PC-3 (cell line): Measurements from ENCODE around the gene C1QL1. TPM values are rescaled to one million over a fixed set of nuclear protein-coding genes. Genes with fewer than 3 reads are reported as not detected.

Experiments
- ATAC-seq: fragments of 200-7000 bp; cut with Tn5 transposase; 2 replicates; pipeline ENCODE4 v1.9.1; 2020; ENCODE audit warnings: mild to moderate bottlenecking, moderate library complexity
- BruUV-seq: library from RNA; stranded (reverse); fragments of 400-500 nt; replicated peaks from 2 replicates; lab custom pipeline; 2021; lab: Mats Ljungman, UMichigan
- CTCF ChIA-PET: fragments of 300-600 bp; sonication (Branson Sonifier 250); formaldehyde crosslinking; loops from one replicate; lab custom pipeline; 2022; ENCODE audit warnings: antibody characterized with exemption; lab: Charles Lee
- POLR2A ChIA-PET: fragments of 300-600 bp; sonication (Branson Sonifier 250); formaldehyde crosslinking; loops from one replicate; lab custom pipeline; 2022; ENCODE audit warnings: antibody characterized with exemption; ENCODE audit not compliant: unreplicated experiment; lab: Charles Lee
- DNase-seq: peaks from one replicate; pipeline ENCODE4 v3.0.0-alpha.2; 2015
- H2AFZ ChIP-seq: fragments of 300-600 bp; sonication (generic); 2 replicates; pipeline ENCODE4 v1.6.0; 2016; ENCODE audit warnings: antibody characterized with exemption, low read length
- H3F3A ChIP-seq: fragments of 300-600 bp; sonication (generic); one replicate; pipeline ENCODE4 v1.6.0; 2017; ENCODE audit warnings: antibody characterized with exemption, low read length, control low read depth, mild to moderate bottlenecking; ENCODE audit not compliant: unreplicated experiment
- H3K27ac ChIP-seq: fragments of 300-600 bp; sonication (generic); 2 replicates; pipeline ENCODE4 v1.5.1; 2016; ENCODE audit warnings: mild to moderate bottlenecking, low read length
- H3K27me3 ChIP-seq: fragments of 300-600 bp; sonication (generic); 2 replicates; pipeline ENCODE4 v1.6.1; 2016; ENCODE audit warnings: low read length, mixed read lengths
- H3K36me3 ChIP-seq: fragments of 300-600 bp; sonication (generic); 2 replicates; pipeline ENCODE4 v1.6.1; 2016; ENCODE audit warnings: low read depth, mixed run types, low read length, mixed read lengths
- H3K4me1 ChIP-seq: fragments of 300-600 bp; sonication (generic); 2 replicates; pipeline ENCODE4 v1.5.1; 2016; ENCODE audit warnings: low read length; ENCODE audit not compliant: insufficient read depth
- H3K4me2 ChIP-seq: fragments of 300-600 bp; sonication (generic); 2 replicates; pipeline ENCODE4 v1.6.0; 2016; ENCODE audit warnings: low read length
- H3K4me3 ChIP-seq: fragments of 300-600 bp; sonication (generic); 2 replicates; pipeline ENCODE4 v1.5.1; 2016; ENCODE audit warnings: mild to moderate bottlenecking, low read length, mixed read lengths
- H3K79me2 ChIP-seq: fragments of 300-600 bp; sonication (generic); 2 replicates; pipeline ENCODE4 v1.6.1; 2017; ENCODE audit warnings: low read length, mixed read lengths
- H3K9ac ChIP-seq: fragments of 300-600 bp; sonication (generic); 2 replicates; pipeline ENCODE4 v1.6.0; 2016; ENCODE audit warnings: mild to moderate bottlenecking, low read length
- H3K9me2 ChIP-seq: fragments of 300-600 bp; sonication (generic); replicated peaks from 2 replicates; pipeline ENCODE4 v1.6.1; 2016; ENCODE audit warnings: mixed run types, low read length, mixed read lengths
- H3K9me3 ChIP-seq: fragments of 300-600 bp; sonication (generic); 2 replicates; pipeline ENCODE4 v1.6.1; 2016; ENCODE audit warnings: low read length, mixed read lengths
- H4K20me1 ChIP-seq: fragments of 300-600 bp; sonication (generic); 2 replicates; pipeline ENCODE4 v1.6.1; 2016; ENCODE audit warnings: low read length, mixed read lengths
- EZH2 ChIP-seq: fragments of 300-600 bp; sonication (generic); IDR thresholded peaks from one replicate; pipeline ENCODE4 v1.6.1; 2017; ENCODE audit warnings: antibody characterized with exemption, mild to moderate bottlenecking, low read length; ENCODE audit not compliant: unreplicated experiment
- EZH2phosphoT487 ChIP-seq: fragments of 300-600 bp; sonication (generic); IDR thresholded peaks from 2 replicates; pipeline ENCODE4 v1.6.1; 2018; ENCODE audit warnings: mild to moderate bottlenecking, antibody characterized with exemption, low read length, borderline replicate concordance
- intact Hi-C: fragments of 100-400 bp; cut with micrococcal nuclease; formaldehyde crosslinking; loops from 2 replicates; pipeline ENCODE4 v1.9.0; 2023
- total RNA-seq: library from RNA; depleted of rRNA; stranded (reverse); fragments of >200 nt; gene quantifications from 2 replicates; pipeline ENCODE4 v1.2.3, GENCODE V29; 2014
- TF ChIP-seq, protein P1 (sequence below): fragments of 300-600 bp; sonication (generic); conservative IDR thresholded peaks from 2 replicates; pipeline ENCODE4 v1.5.1; 2017; ENCODE audit warnings: antibody characterized with exemption, low read depth, mild to moderate bottlenecking, low read length

The C1QL1 gene
- total RNA-seq, 1 experiment from 2014 or later: 2.8 TPM

DNA sequence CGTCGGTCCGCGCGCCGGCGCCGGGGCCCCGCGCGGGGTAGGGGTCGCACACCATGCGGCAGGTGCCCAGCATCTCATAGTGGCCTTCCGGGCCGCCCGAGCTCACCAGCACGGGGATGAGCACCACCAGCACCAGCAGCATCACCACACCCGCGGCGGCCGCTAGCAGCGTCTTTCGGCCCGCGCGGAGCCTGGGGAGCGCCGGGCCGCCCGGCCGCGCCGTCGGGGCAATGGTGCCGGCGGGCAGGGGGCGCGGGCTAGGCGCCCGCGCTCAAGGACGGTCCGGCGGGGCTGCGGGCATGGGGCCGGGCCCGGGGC, 237 bp downstream of the C1QL1 start:
- TF ChIP-seq EZH2 (no peak), EZH2phosphoT487 (no peak)
- TF ChIP-seq, protein P1, sequence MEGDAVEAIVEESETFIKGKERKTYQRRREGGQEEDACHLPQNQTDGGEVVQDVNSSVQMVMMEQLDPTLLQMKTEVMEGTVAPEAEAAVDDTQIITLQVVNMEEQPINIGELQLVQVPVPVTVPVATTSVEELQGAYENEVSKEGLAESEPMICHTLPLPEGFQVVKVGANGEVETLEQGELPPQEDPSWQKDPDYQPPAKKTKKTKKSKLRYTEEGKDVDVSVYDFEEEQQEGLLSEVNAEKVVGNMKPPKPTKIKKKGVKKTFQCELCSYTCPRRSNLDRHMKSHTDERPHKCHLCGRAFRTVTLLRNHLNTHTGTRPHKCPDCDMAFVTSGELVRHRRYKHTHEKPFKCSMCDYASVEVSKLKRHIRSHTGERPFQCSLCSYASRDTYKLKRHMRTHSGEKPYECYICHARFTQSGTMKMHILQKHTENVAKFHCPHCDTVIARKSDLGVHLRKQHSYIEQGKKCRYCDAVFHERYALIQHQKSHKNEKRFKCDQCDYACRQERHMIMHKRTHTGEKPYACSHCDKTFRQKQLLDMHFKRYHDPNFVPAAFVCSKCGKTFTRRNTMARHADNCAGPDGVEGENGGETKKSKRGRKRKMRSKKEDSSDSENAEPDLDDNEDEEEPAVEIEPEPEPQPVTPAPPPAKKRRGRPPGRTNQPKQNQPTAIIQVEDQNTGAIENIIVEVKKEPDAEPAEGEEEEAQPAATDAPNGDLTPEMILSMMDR: no peak
- DNase-seq (no peak), ATAC-seq (peak; percentile 14)
- no peaks in the 10 kb centered on the region for H3K79me2 ChIP-seq
- no peaks in the 10 kb centered on the region for H3K9me3 ChIP-seq
- no peaks in the 10 kb centered on the region for H3F3A ChIP-seq
- no peak overlapping the region for H3K27ac ChIP-seq
- no peak overlapping the region for H3K4me2 ChIP-seq
- ChIA-PET POLR2A (interaction anchor here (0.6 kb wide), 1 partner anchor 20 kb away, joined by 11 read pairs; no protein-coding TSS in a partner anchor), CTCF (interaction anchor here (0.6 to 0.7 kb wide), 7 partner anchors 10 to 409 kb away, joined by 3 to 19 read pairs (median 6); no protein-coding TSS in a partner anchor)
- H3K9me2 ChIP-seq: no peaks in the 10 kb centered on the region
- H4K20me1 ChIP-seq: no peaks in the 10 kb centered on the region
- intact Hi-C loops: loop anchor here (1.0 kb wide), 1 partner anchor 21 kb away; the partner anchor contains the start of gene KIF18B
- BruUV-seq: no TSS peak
- H3K9ac ChIP-seq: no peak overlapping the region
- no peak overlapping the region for H2AFZ ChIP-seq
- H3K4me1 ChIP-seq: peaks cover 15% of the 10 kb centered on the region; the same call in 1 of the 2 replicates
- H3K27me3 ChIP-seq: peaks cover 14% of the 10 kb centered on the region
- H3K4me3 ChIP-seq: no peak overlapping the region
- H3K36me3 ChIP-seq: no peaks in the 10 kb centered on the region

- H3K79me2 ChIP-seq: no peaks in the 10 kb centered on the region
- no peaks in the 10 kb centered on the region for H4K20me1 ChIP-seq
- peaks cover 9% of the 10 kb centered on the region; the same call in 1 of the 2 replicates for H3K4me1 ChIP-seq
- no peak overlapping the region for H2AFZ ChIP-seq
- no peaks in the 10 kb centered on the region for H3F3A ChIP-seq
- no peaks in the 10 kb centered on the region for H3K9me3 ChIP-seq
- intact Hi-C loops: no loop called here
- H3K4me2 ChIP-seq: no peak overlapping the region
- no peak overlapping the region for H3K9ac ChIP-seq
- no peak for DNase-seq
- peaks cover 14% of the 10 kb centered on the region for H3K27me3 ChIP-seq
- H3K9me2 ChIP-seq: no peaks in the 10 kb centered on the region
- POLR2A ChIA-PET: no interaction called here
- H3K4me3 ChIP-seq: no peak overlapping the region
- no peak overlapping the region for H3K27ac ChIP-seq
- H3K36me3 ChIP-seq: no peaks in the 10 kb centered on the region
- CTCF ChIA-PET: no interaction called here
- BruUV-seq: no TSS peak
- no peak for ATAC-seq
- TF ChIP-seq EZH2phosphoT487 (no peak), EZH2 (no peak)
- TF ChIP-seq, protein P1: no peak
These were observed 837 bp downstream of the C1QL1 start for GRCh38 chr17:44967026-44967906.
